ENCODE data around the gene SEPTIN12.

Gene SEPTIN12

GRCh38 chr16:4796982-4797804 is 9.0 kb upstream of the SEPTIN12 start:
- H3K27ac ChIP-seq (ENCODE audit: low read depth, low read length) = no peak overlapping the region
- no peak overlapping the region for H3K18ac ChIP-seq (ENCODE audit: low read length)
- H2BK5ac ChIP-seq (ENCODE audit: low read length) = no peak overlapping the region
- no peak overlapping the region for H4K8ac ChIP-seq (ENCODE audit: low read depth, low read length)
- H3K23ac ChIP-seq (ENCODE audit: low read length) = no peak overlapping the region
- H4K5ac ChIP-seq (ENCODE audit: low read length) = no peak overlapping the region
- no peaks in the 10 kb centered on the region for H3K27me3 ChIP-seq (ENCODE audit: insufficient read depth, low read length, poor library complexity)
- no peak for DNase-seq
- no peaks in the 10 kb centered on the region for H3K79me1 ChIP-seq (ENCODE audit: low read length)
- no peaks in the 10 kb centered on the region for H3K4me1 ChIP-seq (ENCODE audit: control insufficient read depth, low read depth, low read length)
- H3K4me2 ChIP-seq (ENCODE audit: low read length) = no peak overlapping the region
- H3K79me2 ChIP-seq (ENCODE audit: control insufficient read depth, insufficient read depth, low read length) = no peaks in the 10 kb centered on the region
- no peak overlapping the region for H2BK120ac ChIP-seq (ENCODE audit: low read depth, low read length)
- H3K4me3 ChIP-seq (ENCODE audit: low read length) = no peak overlapping the region
- H2AK5ac ChIP-seq (ENCODE audit: low read length) = no peak overlapping the region
- no peak overlapping the region for H3K56ac ChIP-seq (ENCODE audit: low read length)
- H3K36me3 ChIP-seq (ENCODE audit: control insufficient read depth, insufficient read depth, low read length) = no peaks in the 10 kb centered on the region
- H3K9ac ChIP-seq (ENCODE audit: low read length) = no peak overlapping the region
- WGBS (ENCODE audit: extremely low coverage, insufficient coverage, low lambda C conversion rate) = no CpG with 5 or more reads among the region's 21 CpGs
- no peak overlapping the region for H2BK15ac ChIP-seq (replicated peaks; ENCODE audit: low read depth)
- H3K4ac ChIP-seq (ENCODE audit: low read depth, low read length) = no peak overlapping the region

DNA sequence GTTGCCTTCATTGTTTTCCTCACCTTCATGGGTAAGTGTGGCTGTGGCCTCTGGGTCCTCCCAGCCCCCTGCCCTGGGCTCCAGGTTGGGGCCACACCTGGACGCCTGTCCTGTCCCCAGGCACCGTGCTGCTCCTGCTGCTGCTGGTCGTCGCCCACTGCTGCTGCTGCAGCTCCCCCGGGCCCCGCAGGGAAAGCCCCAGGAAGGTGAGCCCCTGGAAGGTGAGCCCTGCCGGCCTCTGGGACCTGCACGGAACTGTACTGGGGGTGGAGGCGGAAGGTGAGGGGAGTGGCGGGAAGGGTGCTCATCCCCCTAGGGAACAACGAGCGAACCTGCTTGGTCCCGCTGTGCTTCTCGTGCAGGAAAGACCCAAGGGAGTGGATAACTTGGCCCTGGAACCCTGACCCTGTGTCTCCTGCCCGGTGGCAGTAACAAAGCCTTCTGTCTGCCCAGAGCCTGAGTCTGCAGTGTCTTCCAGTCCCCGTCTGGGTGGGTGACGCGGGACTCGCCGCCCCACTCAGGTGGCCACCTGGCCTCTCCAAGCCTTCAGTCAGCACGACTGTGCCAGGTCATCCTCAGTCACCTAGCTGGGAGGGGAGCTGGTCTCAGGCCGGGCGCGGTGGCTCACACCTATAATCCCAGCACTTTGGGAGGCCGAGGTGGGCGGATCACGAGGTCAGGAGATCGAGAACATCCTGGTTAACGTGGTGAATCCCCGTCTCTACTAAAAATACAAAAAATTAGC is 7.9 kb upstream of the SEPTIN12 start:
- no peaks in the 10 kb centered on the region for H3K79me1 ChIP-seq (ENCODE audit: low read length)
- no CpG with 5 or more reads among the region's 30 CpGs for WGBS (ENCODE audit: extremely low coverage, insufficient coverage, low lambda C conversion rate)
- H2BK5ac ChIP-seq (ENCODE audit: low read length) = no peak overlapping the region
- no peaks in the 10 kb centered on the region for H3K4me1 ChIP-seq (ENCODE audit: control insufficient read depth, low read depth, low read length)
- no peaks in the 10 kb centered on the region for H3K79me2 ChIP-seq (ENCODE audit: control insufficient read depth, insufficient read depth, low read length)
- no peak for DNase-seq
- no peak overlapping the region for H3K23ac ChIP-seq (ENCODE audit: low read length)
- H2AK5ac ChIP-seq (ENCODE audit: low read length) = no peak overlapping the region
- H3K9ac ChIP-seq (ENCODE audit: low read length) = no peak overlapping the region
- no peak overlapping the region for H3K4ac ChIP-seq (ENCODE audit: low read depth, low read length)
- H2BK15ac ChIP-seq (replicated peaks; ENCODE audit: low read depth) = no peak overlapping the region
- H3K18ac ChIP-seq (ENCODE audit: low read length) = no peak overlapping the region
- H3K4me2 ChIP-seq (ENCODE audit: low read length) = no peak overlapping the region
- no peaks in the 10 kb centered on the region for H3K36me3 ChIP-seq (ENCODE audit: control insufficient read depth, insufficient read depth, low read length)
- no peaks in the 10 kb centered on the region for H3K27me3 ChIP-seq (ENCODE audit: insufficient read depth, low read length, poor library complexity)
- no peak overlapping the region for H3K27ac ChIP-seq (ENCODE audit: low read depth, low read length)
- H4K5ac ChIP-seq (ENCODE audit: low read length) = no peak overlapping the region
- H3K56ac ChIP-seq (ENCODE audit: low read length) = no peak overlapping the region
- no peak overlapping the region for H2BK120ac ChIP-seq (ENCODE audit: low read depth, low read length)
- H3K4me3 ChIP-seq (ENCODE audit: low read length) = no peak overlapping the region
- no peak overlapping the region for H4K8ac ChIP-seq (ENCODE audit: low read depth, low read length)

- Histone ChIP-seq H3K27ac (ENCODE audit: low read depth, low read length) (no peak within 1 kb of the TSS), H2BK120ac (ENCODE audit: low read depth, low read length) (no peak within 1 kb of the TSS), H4K8ac (ENCODE audit: low read depth, low read length) (no peak within 1 kb of the TSS), H4K5ac (ENCODE audit: low read length) (no peak within 1 kb of the TSS), H3K18ac (ENCODE audit: low read length) (no peak within 1 kb of the TSS), H3K56ac (ENCODE audit: low read length) (no peak within 1 kb of the TSS), H3K4me3 (ENCODE audit: low read length) (no peak within 1 kb of the TSS), H2BK5ac (ENCODE audit: low read length) (no peak within 1 kb of the TSS), H3K9ac (ENCODE audit: low read length) (no peak within 1 kb of the TSS), H3K79me1 (ENCODE audit: low read length) (no peaks in the 10 kb centered on the region), H3K27me3 (ENCODE audit: insufficient read depth, low read length, poor library complexity) (no peaks in the 10 kb centered on the region), H2BK15ac (replicated peaks; ENCODE audit: low read depth) (no peak within 1 kb of the TSS), H3K4me2 (ENCODE audit: low read length) (no peak within 1 kb of the TSS), H3K4me1 (ENCODE audit: control insufficient read depth, low read depth, low read length) (no peaks in the 10 kb centered on the region), H3K23ac (ENCODE audit: low read length) (no peak within 1 kb of the TSS), H2AK5ac (ENCODE audit: low read length) (no peak within 1 kb of the TSS), H3K79me2 (ENCODE audit: control insufficient read depth, insufficient read depth, low read length) (no peaks in the 10 kb centered on the region), H3K4ac (ENCODE audit: low read depth, low read length) (no peak within 1 kb of the TSS), H3K36me3 (ENCODE audit: control insufficient read depth, insufficient read depth, low read length) (no peaks in the 10 kb centered on the region)
- WGBS (ENCODE audit: extremely low coverage, insufficient coverage, low lambda C conversion rate) = no CpG with 5 or more reads among the region's 14 CpGs
- DNase-seq = no peak
These were observed 7.2 kb upstream of the SEPTIN12 start, which contains the start of gene SMIM22 for GRCh38 chr16:4795181-4795827. Gene SMIM22, plus strand, starts transcription at chr16:4795369. Its CDS starts 366 bp downstream, at chr16:4795735.

DNA sequence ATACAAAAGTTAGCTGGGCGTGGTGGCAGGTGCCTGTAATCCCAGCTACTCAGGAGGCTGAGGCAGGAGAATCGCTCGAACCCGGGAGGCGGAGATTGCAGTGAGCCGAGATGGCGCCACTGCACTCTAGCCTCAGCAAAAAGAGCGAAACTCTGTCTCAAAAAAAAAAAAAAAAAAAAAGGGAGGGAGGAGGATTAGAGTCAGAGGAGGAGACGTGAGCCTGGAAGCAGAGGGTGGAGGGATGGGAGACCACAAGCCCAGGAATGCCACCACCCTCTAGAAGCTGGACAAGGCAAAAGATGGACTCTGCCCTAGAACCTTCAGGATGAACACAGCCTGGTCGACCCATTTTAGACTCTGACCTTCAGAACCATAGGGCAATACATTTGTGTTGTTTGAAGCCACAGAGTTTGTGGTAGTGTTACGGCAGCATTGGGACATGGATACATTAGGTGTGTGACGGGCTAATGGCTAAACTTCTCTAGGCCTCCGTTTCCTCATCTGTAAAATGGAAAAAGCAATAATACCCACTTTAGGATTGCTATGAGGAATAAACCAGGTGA is 4.9 kb upstream of the SEPTIN12 start:
- Histone ChIP-seq H3K27me3 (ENCODE audit: insufficient read depth, low read length, poor library complexity) (no peaks in the 10 kb centered on the region), H3K79me2 (ENCODE audit: control insufficient read depth, insufficient read depth, low read length) (no peaks in the 10 kb centered on the region)

GRCh38 chr16:4790871-4791270 is 2.7 kb upstream of the SEPTIN12 start:
- no peak overlapping the region for H3K4me2 ChIP-seq (ENCODE audit: low read length)
- H2BK15ac ChIP-seq (replicated peaks; ENCODE audit: low read depth) = no peak overlapping the region
- no peak overlapping the region for H3K4ac ChIP-seq (ENCODE audit: low read depth, low read length)
- H3K36me3 ChIP-seq (ENCODE audit: control insufficient read depth, insufficient read depth, low read length) = no peaks in the 10 kb centered on the region
- H3K79me1 ChIP-seq (ENCODE audit: low read length) = no peaks in the 10 kb centered on the region
- H3K4me3 ChIP-seq (ENCODE audit: low read length) = no peak overlapping the region
- H4K8ac ChIP-seq (ENCODE audit: low read depth, low read length) = no peak overlapping the region
- WGBS (ENCODE audit: extremely low coverage, insufficient coverage, low lambda C conversion rate) = no CpG with 5 or more reads among the region's 10 CpGs
- H3K4me1 ChIP-seq (ENCODE audit: control insufficient read depth, low read depth, low read length) = no peaks in the 10 kb centered on the region
- H3K23ac ChIP-seq (ENCODE audit: low read length) = no peak overlapping the region
- DNase-seq = no peak
- H3K79me2 ChIP-seq (ENCODE audit: control insufficient read depth, insufficient read depth, low read length) = no peaks in the 10 kb centered on the region
- H3K27me3 ChIP-seq (ENCODE audit: insufficient read depth, low read length, poor library complexity) = no peaks in the 10 kb centered on the region
- H2BK5ac ChIP-seq (ENCODE audit: low read length) = no peak overlapping the region
- no peak overlapping the region for H3K18ac ChIP-seq (ENCODE audit: low read length)
- H2BK120ac ChIP-seq (ENCODE audit: low read depth, low read length) = no peak overlapping the region
- no peak overlapping the region for H4K5ac ChIP-seq (ENCODE audit: low read length)
- H3K27ac ChIP-seq (ENCODE audit: low read depth, low read length) = no peak overlapping the region
- H2AK5ac ChIP-seq (ENCODE audit: low read length) = no peak overlapping the region
- H3K56ac ChIP-seq (ENCODE audit: low read length) = no peak overlapping the region
- no peak overlapping the region for H3K9ac ChIP-seq (ENCODE audit: low read length)

More for the DNA sequence above, 4.9 kb upstream of the SEPTIN12 start:
- no peak overlapping the region for H2BK5ac ChIP-seq (ENCODE audit: low read length)
- H2BK120ac ChIP-seq (ENCODE audit: low read depth, low read length) = no peak overlapping the region
- no peak overlapping the region for H3K23ac ChIP-seq (ENCODE audit: low read length)
- no peak overlapping the region for H3K4me2 ChIP-seq (ENCODE audit: low read length)
- H3K56ac ChIP-seq (ENCODE audit: low read length) = no peak overlapping the region
- no CpG with 5 or more reads among the region's 13 CpGs for WGBS (ENCODE audit: extremely low coverage, insufficient coverage, low lambda C conversion rate)
- no peaks in the 10 kb centered on the region for H3K79me1 ChIP-seq (ENCODE audit: low read length)
- H4K8ac ChIP-seq (ENCODE audit: low read depth, low read length) = no peak overlapping the region
- H2AK5ac ChIP-seq (ENCODE audit: low read length) = no peak overlapping the region
- H3K27ac ChIP-seq (ENCODE audit: low read depth, low read length) = no peak overlapping the region
- no peaks in the 10 kb centered on the region for H3K36me3 ChIP-seq (ENCODE audit: control insufficient read depth, insufficient read depth, low read length)
- no peak overlapping the region for H3K4me3 ChIP-seq (ENCODE audit: low read length)
- no peak overlapping the region for H3K4ac ChIP-seq (ENCODE audit: low read depth, low read length)
- H3K4me1 ChIP-seq (ENCODE audit: control insufficient read depth, low read depth, low read length) = no peaks in the 10 kb centered on the region
- DNase-seq = no peak
- H3K9ac ChIP-seq (ENCODE audit: low read length) = no peak overlapping the region
- H2BK15ac ChIP-seq (replicated peaks; ENCODE audit: low read depth) = no peak overlapping the region
- H3K18ac ChIP-seq (ENCODE audit: low read length) = no peak overlapping the region
- H4K5ac ChIP-seq (ENCODE audit: low read length) = no peak overlapping the region

All from mesendoderm (in vitro differentiated cells).